SK-MEL-5 (cell line): ENCODE results near the gene PARP11. TPM values are rescaled to one million over a fixed set of nuclear protein-coding genes. Genes with fewer than 3 reads are reported as not detected.

Source experiments
- total RNA-seq: library from RNA; depleted of rRNA; stranded (reverse); fragments of >200 nt; shearing (Covaris generic); gene quantifications from 2 replicates; pipeline ENCODE4 v1.2.3, GENCODE V29; 2014; rRNA removed

Gene PARP11
- total RNA-seq, 1 experiment from 2014 or later = 4.4 TPM

Other genes starting within 250 kb of the PARP11 start
- 9.2 and 12.6 TPM in 2 replicates for gene CRACR2A, start 120.3 kb downstream of the PARP11 start, total RNA-seq